ENCODE measurements around the gene LIMA1.
"Not testable (repeated sequence)": the region's sequence is repeated elsewhere in the genome, so short reads cannot be mapped to it uniquely, and the experiment has no call there.

LIMA1 gene

DNA sequence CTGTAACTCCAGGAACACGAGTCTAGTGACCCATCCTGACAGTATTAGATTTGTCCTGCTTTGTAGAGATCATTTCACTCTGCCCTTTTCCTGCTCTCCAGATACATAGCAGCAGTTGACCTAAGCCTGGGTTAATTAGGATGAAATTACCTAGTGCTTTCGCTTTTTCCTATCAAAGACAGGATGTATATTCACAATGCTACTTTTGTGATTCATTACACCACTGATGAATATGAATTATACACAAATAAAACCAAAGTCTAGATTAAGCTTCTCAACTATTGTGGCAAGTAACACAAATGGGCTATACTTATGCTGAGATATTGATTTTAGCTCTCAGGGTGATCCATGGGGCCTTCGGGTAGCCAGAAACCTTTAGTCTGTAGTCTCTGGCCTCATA, 134.0 kb downstream of the LIMA1 start:
- no peaks in the 10 kb centered on the region for H3K27me3 ChIP-seq (ENCODE audit: control insufficient read depth, low read length)
- no peak overlapping the region for H3K27ac ChIP-seq (ENCODE audit: low read depth, low read length)
- H3K4me1 ChIP-seq (ENCODE audit: control insufficient read depth, low read length), result no peaks in the 10 kb centered on the region
- peaks cover 17% of the 10 kb centered on the region for H3K79me2 ChIP-seq (ENCODE audit: control insufficient read depth, low read length)
- no peaks in the 10 kb centered on the region for H3K36me3 ChIP-seq (ENCODE audit: control insufficient read depth, low read length)
- H3K4me2 ChIP-seq (ENCODE audit: low read length), result no peak overlapping the region
- no peaks in the 10 kb centered on the region for H4K20me1 ChIP-seq (ENCODE audit: control insufficient read depth, insufficient read depth, low read depth, low read length)
- no peak for TF ChIP-seq EZH2phosphoT487 (IDR thresholded peaks at IDR 0.05; ENCODE audit: borderline replicate concordance, low read length)
- TF ChIP-seq, protein P1, sequence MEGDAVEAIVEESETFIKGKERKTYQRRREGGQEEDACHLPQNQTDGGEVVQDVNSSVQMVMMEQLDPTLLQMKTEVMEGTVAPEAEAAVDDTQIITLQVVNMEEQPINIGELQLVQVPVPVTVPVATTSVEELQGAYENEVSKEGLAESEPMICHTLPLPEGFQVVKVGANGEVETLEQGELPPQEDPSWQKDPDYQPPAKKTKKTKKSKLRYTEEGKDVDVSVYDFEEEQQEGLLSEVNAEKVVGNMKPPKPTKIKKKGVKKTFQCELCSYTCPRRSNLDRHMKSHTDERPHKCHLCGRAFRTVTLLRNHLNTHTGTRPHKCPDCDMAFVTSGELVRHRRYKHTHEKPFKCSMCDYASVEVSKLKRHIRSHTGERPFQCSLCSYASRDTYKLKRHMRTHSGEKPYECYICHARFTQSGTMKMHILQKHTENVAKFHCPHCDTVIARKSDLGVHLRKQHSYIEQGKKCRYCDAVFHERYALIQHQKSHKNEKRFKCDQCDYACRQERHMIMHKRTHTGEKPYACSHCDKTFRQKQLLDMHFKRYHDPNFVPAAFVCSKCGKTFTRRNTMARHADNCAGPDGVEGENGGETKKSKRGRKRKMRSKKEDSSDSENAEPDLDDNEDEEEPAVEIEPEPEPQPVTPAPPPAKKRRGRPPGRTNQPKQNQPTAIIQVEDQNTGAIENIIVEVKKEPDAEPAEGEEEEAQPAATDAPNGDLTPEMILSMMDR (IDR thresholded peaks at IDR 0.05; ENCODE audit: low read depth, low read length, poor library complexity, severe bottlenecking), result no peak
- no peaks in the 10 kb centered on the region for H3K9me2 ChIP-seq (replicated peaks; ENCODE audit: control insufficient read depth, low read length)
- no peaks in the 10 kb centered on the region for H3F3A ChIP-seq (ENCODE audit: control insufficient read depth, insufficient read depth)
- H3K9me3 ChIP-seq (ENCODE audit: control insufficient read depth, insufficient read depth, low read length), result no peaks in the 10 kb centered on the region
- H3K4me3 ChIP-seq (ENCODE audit: low read length), result no peak overlapping the region

DNA sequence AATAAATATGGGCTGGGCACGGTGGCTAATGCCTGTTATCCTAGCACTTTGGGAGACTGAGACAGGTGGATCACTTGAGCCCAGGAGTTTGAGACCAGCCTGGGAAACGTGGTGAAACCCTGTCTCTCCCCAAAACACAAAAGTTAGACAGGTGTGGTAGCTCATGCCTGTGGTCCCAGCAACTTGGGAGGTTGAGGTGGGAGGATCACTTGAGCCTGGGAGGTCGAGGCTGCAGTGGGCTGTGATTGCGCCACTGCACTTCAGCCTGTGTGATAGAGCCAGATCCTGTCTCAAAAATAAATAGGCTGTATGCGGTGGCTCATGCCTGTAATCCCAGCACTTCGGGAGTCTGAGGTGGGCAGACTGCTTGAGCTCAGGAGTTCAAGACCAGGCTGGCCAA, 135.3 kb downstream of the LIMA1 start:
- H3K79me2 ChIP-seq (ENCODE audit: control insufficient read depth, low read length), result peaks cover 12% of the 10 kb centered on the region
- not testable (repeated sequence) for H3K4me1 ChIP-seq (ENCODE audit: control insufficient read depth, low read length); H3K9me2 ChIP-seq (replicated peaks; ENCODE audit: control insufficient read depth, low read length)

DNA sequence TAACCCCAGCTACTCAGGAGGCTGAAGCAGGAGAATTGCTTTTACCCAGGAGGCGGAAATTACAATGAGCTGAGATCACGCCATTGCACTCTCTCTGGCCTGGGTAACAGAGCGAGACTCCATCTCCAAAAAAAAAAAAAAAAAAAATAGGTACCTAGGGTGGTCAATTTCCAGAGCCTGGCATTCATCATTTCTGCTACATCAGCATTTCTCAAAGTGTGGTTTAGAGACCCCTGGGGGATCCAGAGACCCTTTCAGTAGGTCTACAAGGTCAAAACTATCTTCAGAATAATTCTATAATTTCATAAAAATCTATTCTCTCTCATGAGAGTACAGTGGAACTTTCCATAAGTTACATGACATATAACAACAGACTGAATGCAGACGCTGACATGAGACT, 136.0 kb downstream of the LIMA1 start:
- Histone ChIP-seq H4K20me1 (ENCODE audit: control insufficient read depth, insufficient read depth, low read depth, low read length) (no peaks in the 10 kb centered on the region), H3K79me2 (ENCODE audit: control insufficient read depth, low read length) (peaks cover 10% of the 10 kb centered on the region), H3K27me3 (ENCODE audit: control insufficient read depth, low read length) (no peaks in the 10 kb centered on the region), H3K9me2 (replicated peaks; ENCODE audit: control insufficient read depth, low read length) (no peaks in the 10 kb centered on the region), H3K27ac (ENCODE audit: low read depth, low read length) (no peak overlapping the region), H3K36me3 (ENCODE audit: control insufficient read depth, low read length) (peaks cover 3% of the 10 kb centered on the region; the same call in 1 of the 2 replicates), H3F3A (ENCODE audit: control insufficient read depth, insufficient read depth) (no peaks in the 10 kb centered on the region), H3K4me1 (ENCODE audit: control insufficient read depth, low read length) (no peaks in the 10 kb centered on the region), H3K4me2 (ENCODE audit: low read length) (no peak overlapping the region), H3K4me3 (ENCODE audit: low read length) (no peak overlapping the region), H3K9me3 (ENCODE audit: control insufficient read depth, insufficient read depth, low read length) (no peaks in the 10 kb centered on the region)
- no peak for TF ChIP-seq EZH2phosphoT487 (IDR thresholded peaks at IDR 0.05; ENCODE audit: borderline replicate concordance, low read length)
- TF ChIP-seq, protein P1 (IDR thresholded peaks at IDR 0.05; ENCODE audit: low read depth, low read length, poor library complexity, severe bottlenecking), result no peak

More for the DNA sequence above, 135.3 kb downstream of the LIMA1 start:
- H3K27me3 ChIP-seq (ENCODE audit: control insufficient read depth, low read length); H3K27ac ChIP-seq (ENCODE audit: low read depth, low read length); H4K20me1 ChIP-seq (ENCODE audit: control insufficient read depth, insufficient read depth, low read depth, low read length); H3K4me2 ChIP-seq (ENCODE audit: low read length); H3F3A ChIP-seq (ENCODE audit: control insufficient read depth, insufficient read depth); H3K36me3 ChIP-seq (ENCODE audit: control insufficient read depth, low read length); H3K9me3 ChIP-seq (ENCODE audit: control insufficient read depth, insufficient read depth, low read length); H3K4me3 ChIP-seq (ENCODE audit: low read length): not testable (repeated sequence)

DNA sequence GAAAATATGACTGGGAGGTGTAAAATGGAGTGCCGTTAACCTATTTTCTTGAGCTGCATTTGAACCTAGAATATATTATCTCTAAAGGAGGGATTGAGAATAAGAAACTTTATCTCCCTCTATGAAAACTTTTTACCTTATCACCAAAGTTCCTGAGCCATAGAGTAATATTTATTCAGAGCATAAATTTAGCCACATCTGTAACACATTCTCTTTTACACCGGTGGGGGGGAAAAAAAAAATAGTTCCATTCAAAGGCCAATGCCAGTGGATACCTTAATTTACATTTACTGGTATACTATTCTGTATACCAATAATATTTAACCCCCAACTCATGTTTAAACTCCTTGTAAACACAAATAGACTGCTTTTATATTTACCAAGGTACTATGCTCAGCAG, 137.9 kb downstream of the LIMA1 start:
- H3K27me3 ChIP-seq (ENCODE audit: control insufficient read depth, low read length), result no peaks in the 10 kb centered on the region
- no peaks in the 10 kb centered on the region for H3F3A ChIP-seq (ENCODE audit: control insufficient read depth, insufficient read depth)

More for the DNA sequence above, 137.9 kb downstream of the LIMA1 start:
- peaks cover 4% of the 10 kb centered on the region; the same call in 1 of the 2 replicates for H3K36me3 ChIP-seq (ENCODE audit: control insufficient read depth, low read length)
- no peak overlapping the region for H3K4me2 ChIP-seq (ENCODE audit: low read length)
- peaks cover 3% of the 10 kb centered on the region; the same call in 1 of the 2 replicates for H3K79me2 ChIP-seq (ENCODE audit: control insufficient read depth, low read length)
- no peaks in the 10 kb centered on the region for H3K4me1 ChIP-seq (ENCODE audit: control insufficient read depth, low read length)
- H3K9me3 ChIP-seq (ENCODE audit: control insufficient read depth, insufficient read depth, low read length), result no peaks in the 10 kb centered on the region
- no peaks in the 10 kb centered on the region for H4K20me1 ChIP-seq (ENCODE audit: control insufficient read depth, insufficient read depth, low read depth, low read length)
- H3K27ac ChIP-seq (ENCODE audit: low read depth, low read length), result no peak overlapping the region
- TF ChIP-seq, protein P1 (IDR thresholded peaks at IDR 0.05; ENCODE audit: low read depth, low read length, poor library complexity, severe bottlenecking), result no peak
- TF ChIP-seq EZH2phosphoT487 (IDR thresholded peaks at IDR 0.05; ENCODE audit: borderline replicate concordance, low read length), result no peak
- H3K4me3 ChIP-seq (ENCODE audit: low read length), result no peak overlapping the region
- no peaks in the 10 kb centered on the region for H3K9me2 ChIP-seq (replicated peaks; ENCODE audit: control insufficient read depth, low read length)
